GM10266 (cell line): ENCODE measurements around the gene AK2.

Source experiments
- DNase-seq: peaks from one replicate; pipeline ENCODE4 v3.0.0; 2012; ENCODE audit errors: extremely low spot score
- TF ChIP-seq, protein P1 (sequence below): IDR thresholded peaks from 2 replicates; pipeline ENCODE4 v1.5.1; 2012; ENCODE audit warnings: mild to moderate bottlenecking, low read depth; ENCODE audit not compliant: control insufficient read depth, insufficient read depth; ENCODE audit errors: missing control alignments

AK2 gene

DNA sequence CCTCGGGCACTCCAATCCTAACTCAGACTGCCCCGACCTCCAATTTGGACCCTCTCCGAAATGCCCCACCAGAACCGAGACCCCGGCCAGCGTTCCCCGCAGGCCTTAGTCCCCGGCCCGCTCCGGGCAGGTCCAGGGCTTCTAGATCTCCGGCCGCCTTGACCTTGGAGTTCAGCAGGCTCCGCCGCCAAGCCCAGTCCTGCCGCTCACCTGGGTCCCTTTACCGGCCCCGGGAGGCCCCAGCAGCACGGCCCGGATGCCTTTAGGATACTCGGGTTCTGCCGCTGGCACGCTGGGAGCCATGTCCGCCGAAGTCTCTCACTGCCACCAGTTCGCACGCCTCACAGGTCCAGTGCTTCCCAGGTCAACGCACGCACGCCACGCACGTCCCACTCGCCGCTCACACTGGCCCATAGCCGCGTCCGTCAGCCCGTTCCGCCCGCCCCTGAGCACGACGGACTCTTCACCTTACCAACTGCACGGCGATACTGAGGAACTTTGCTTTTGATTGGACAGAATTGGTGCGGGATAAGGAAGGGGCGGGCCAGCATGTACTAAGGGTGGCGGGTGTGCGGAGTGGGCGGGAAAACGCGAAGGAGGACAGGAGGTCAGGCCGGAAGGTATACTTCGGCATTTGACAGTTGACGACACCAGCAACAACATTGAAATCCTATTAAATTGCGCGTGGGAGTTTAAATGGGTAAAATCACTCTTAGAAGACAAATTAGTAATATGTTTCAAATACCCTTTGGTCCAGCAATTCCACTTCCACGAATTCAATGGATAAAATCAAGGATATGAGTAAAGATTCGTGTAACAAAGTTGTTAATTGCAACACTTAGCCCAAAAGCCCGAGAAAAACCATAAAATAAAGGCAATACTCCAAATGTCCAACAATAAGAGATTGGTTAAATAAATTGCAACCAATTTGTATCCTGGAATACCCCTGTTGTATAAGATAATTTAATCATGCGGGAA lies at the start of gene AK2:
Gene AK2 (minus strand): TSS at position 358 of the 978 bp plus-strand sequence. CDS start 55 bp downstream, at position 303.
- TF ChIP-seq, protein P1, sequence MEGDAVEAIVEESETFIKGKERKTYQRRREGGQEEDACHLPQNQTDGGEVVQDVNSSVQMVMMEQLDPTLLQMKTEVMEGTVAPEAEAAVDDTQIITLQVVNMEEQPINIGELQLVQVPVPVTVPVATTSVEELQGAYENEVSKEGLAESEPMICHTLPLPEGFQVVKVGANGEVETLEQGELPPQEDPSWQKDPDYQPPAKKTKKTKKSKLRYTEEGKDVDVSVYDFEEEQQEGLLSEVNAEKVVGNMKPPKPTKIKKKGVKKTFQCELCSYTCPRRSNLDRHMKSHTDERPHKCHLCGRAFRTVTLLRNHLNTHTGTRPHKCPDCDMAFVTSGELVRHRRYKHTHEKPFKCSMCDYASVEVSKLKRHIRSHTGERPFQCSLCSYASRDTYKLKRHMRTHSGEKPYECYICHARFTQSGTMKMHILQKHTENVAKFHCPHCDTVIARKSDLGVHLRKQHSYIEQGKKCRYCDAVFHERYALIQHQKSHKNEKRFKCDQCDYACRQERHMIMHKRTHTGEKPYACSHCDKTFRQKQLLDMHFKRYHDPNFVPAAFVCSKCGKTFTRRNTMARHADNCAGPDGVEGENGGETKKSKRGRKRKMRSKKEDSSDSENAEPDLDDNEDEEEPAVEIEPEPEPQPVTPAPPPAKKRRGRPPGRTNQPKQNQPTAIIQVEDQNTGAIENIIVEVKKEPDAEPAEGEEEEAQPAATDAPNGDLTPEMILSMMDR, result no peak
- peak; percentile 96 for DNase-seq

- TF ChIP-seq, protein P1, result peak; percentile 86
- DNase-seq, result no peak
These were observed 49.7 kb upstream of the AK2 start for GRCh38 chr1:33086384-33086850.

GRCh38 chr1:33085332-33085731 lies 48.6 kb upstream of the AK2 start:
- no peak for DNase-seq
- TF ChIP-seq, protein P1, result no peak

GRCh38 chr1:33082575-33083108 lies 46.0 kb upstream of the AK2 start:
- TF ChIP-seq, protein P1, result no peak

GRCh38 chr1:33081554-33082305 lies 45.0 kb upstream of the AK2 start:
- TF ChIP-seq, protein P1, result no peak
- DNase-seq, result no peak

More at GRCh38 chr1:33082575-33083108, 46.0 kb upstream of the AK2 start:
- DNase-seq, result no peak

DNA sequence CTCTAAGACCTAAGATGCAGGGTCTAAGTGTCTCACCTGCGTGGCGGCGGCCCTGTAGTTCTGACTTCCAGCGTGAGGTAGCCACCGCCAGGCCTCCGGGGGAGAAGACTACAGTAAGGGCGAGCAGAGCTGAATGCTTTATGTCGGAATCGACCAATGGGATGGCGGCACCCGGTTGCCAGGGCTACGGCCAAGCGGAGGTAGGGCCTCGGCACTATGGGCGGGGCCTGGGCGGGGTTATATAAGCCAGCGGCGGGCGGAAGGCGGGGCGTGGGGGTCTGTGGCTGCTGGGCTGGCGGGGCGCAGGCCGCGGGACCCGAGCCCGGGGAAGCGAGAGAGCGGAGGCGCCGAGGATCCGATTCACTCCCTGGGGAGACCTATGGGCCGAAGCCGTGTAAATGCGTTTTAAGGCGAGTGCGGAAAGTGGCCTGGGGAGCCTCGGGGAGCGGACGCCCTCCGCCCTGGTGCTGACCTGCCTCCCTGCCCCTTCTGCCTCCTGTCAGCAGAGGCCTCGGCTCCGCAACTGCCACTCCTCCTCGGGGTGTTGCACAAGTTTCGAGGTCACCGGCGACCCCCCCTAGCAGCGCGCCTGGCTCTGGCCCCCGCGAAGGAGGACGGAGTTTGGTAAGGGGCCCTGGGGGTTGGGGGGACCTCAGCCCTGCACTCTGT lies 44.3 kb upstream of the AK2 start, which contains the start of gene AZIN2:
Gene AZIN2 (plus strand): TSS at position 269 of the 669 bp plus-strand sequence. CDS start 1,097 bp downstream, outside the sequence.
- TF ChIP-seq, protein P1, result no peak
- DNase-seq, result peak; percentile 95
